H9 (cell line): ENCODE results near the gene SOBP. TPM values are rescaled to one million over a fixed set of nuclear protein-coding genes. Genes with fewer than 3 reads are reported as not detected.

Source experiments
- DNase-seq: peaks from one replicate; pipeline ENCODE4 v3.0.0-alpha.2; 2017
- H2AFZ ChIP-seq: one replicate; pipeline ENCODE4 v1.6.1; 2013; ENCODE audit warnings: mild to moderate bottlenecking, low read length, control low read depth, moderate library complexity
- H2AK5ac ChIP-seq: 2 replicates; pipeline ENCODE4 v1.6.1; 2013; ENCODE audit warnings: low read length, control low read depth, mixed read lengths; ENCODE audit not compliant: insufficient read length
- H2BK120ac ChIP-seq: one replicate; pipeline ENCODE4 v1.6.1; 2013; ENCODE audit warnings: low read depth, mild to moderate bottlenecking, low read length, control low read depth, inconsistent platforms; ENCODE audit not compliant: poor library complexity, severe bottlenecking
- H2BK12ac ChIP-seq: 2 replicates; pipeline ENCODE4 v1.6.1; 2013; ENCODE audit warnings: low read length, control low read depth, mixed read lengths, low read depth; ENCODE audit not compliant: insufficient read length
- H2BK15ac ChIP-seq: 2 replicates; pipeline ENCODE4 v1.6.1; 2013; ENCODE audit warnings: low read depth, low read length, control low read depth
- H2BK20ac ChIP-seq: one replicate; pipeline ENCODE4 v1.6.1; 2013; ENCODE audit warnings: low read depth, mild to moderate bottlenecking, low read length, control low read depth, inconsistent platforms; ENCODE audit not compliant: poor library complexity, severe bottlenecking
- H2BK5ac ChIP-seq: 2 replicates; pipeline ENCODE4 v1.6.1; 2013; ENCODE audit warnings: low read length, control low read depth, mixed read lengths; ENCODE audit not compliant: insufficient read length
- H3K14ac ChIP-seq: 2 replicates; pipeline ENCODE4 v1.6.1; 2013; ENCODE audit warnings: low read length, control low read depth; ENCODE audit not compliant: insufficient read depth
- H3K18ac ChIP-seq: 2 replicates; pipeline ENCODE4 v1.6.1; 2013; ENCODE audit warnings: low read depth, mild to moderate bottlenecking, mixed read lengths, low read length, control low read depth; ENCODE audit not compliant: insufficient read length
- H3K23ac ChIP-seq: 2 replicates; pipeline ENCODE4 v1.6.1; 2013; ENCODE audit warnings: low read length, control low read depth, mixed read lengths, low read depth; ENCODE audit not compliant: insufficient read length
- H3K23me2 ChIP-seq: 2 replicates; pipeline ENCODE4 v1.6.1; 2013; ENCODE audit warnings: low read depth, mild to moderate bottlenecking, mixed read lengths, low read length, control low read depth; ENCODE audit not compliant: insufficient read length, poor library complexity, severe bottlenecking
- H3K27ac ChIP-seq: 2 replicates; pipeline ENCODE4 v1.5.1; 2013; ENCODE audit warnings: low read length, control low read depth, mixed read lengths, low read depth; ENCODE audit not compliant: insufficient read length
- H3K27me3 ChIP-seq: 2 replicates; pipeline ENCODE4 v1.6.1; 2013; ENCODE audit warnings: low read length, control low read depth, inconsistent platforms; ENCODE audit not compliant: insufficient read depth
- H3K4ac ChIP-seq: 2 replicates; pipeline ENCODE4 v1.6.1; 2013; ENCODE audit warnings: low read depth, mild to moderate bottlenecking, control low read depth, inconsistent platforms, low read length, moderate library complexity
- H3K4me1 ChIP-seq: 2 replicates; pipeline ENCODE4 v1.6.1; 2013; ENCODE audit warnings: low read length, control low read depth, inconsistent platforms; ENCODE audit not compliant: insufficient read depth
- H3K4me2 ChIP-seq: 2 replicates; pipeline ENCODE4 v1.6.1; 2013; ENCODE audit warnings: low read length, control low read depth, mixed read lengths; ENCODE audit not compliant: insufficient read length, insufficient read depth
- H3K56ac ChIP-seq: 2 replicates; pipeline ENCODE4 v1.6.1; 2013; ENCODE audit warnings: low read depth, mild to moderate bottlenecking, mixed read lengths, low read length, control low read depth; ENCODE audit not compliant: insufficient read length
- H3K79me1 ChIP-seq: 2 replicates; pipeline ENCODE4 v1.6.1; 2013; ENCODE audit warnings: low read depth, mild to moderate bottlenecking, moderate library complexity, low read length, control low read depth, inconsistent platforms; ENCODE audit not compliant: insufficient read depth, poor library complexity, severe bottlenecking
- H3K79me2 ChIP-seq: 2 replicates; pipeline ENCODE4 v1.6.1; 2013; ENCODE audit warnings: low read length, control low read depth, inconsistent platforms; ENCODE audit not compliant: insufficient read depth
- H3K9ac ChIP-seq: 2 replicates; pipeline ENCODE4 v1.6.1; 2013; ENCODE audit warnings: low read length, control low read depth, mixed read lengths; ENCODE audit not compliant: insufficient read length; ENCODE audit errors: extremely low read depth
- H3K9me3 ChIP-seq: one replicate; pipeline ENCODE4 v1.6.1; 2013; ENCODE audit warnings: low read depth, low read length, inconsistent platforms; ENCODE audit not compliant: control insufficient read depth
- H3T11ph ChIP-seq: one replicate; pipeline ENCODE4 v1.6.1; 2013; ENCODE audit warnings: mild to moderate bottlenecking, low read length, control low read depth, inconsistent platforms
- H4K20me1 ChIP-seq: one replicate; pipeline ENCODE4 v1.6.1; 2013; ENCODE audit not compliant: control insufficient read depth, insufficient read length, insufficient read depth
- H4K5ac ChIP-seq: 2 replicates; pipeline ENCODE4 v1.6.1; 2013; ENCODE audit warnings: low read depth, mild to moderate bottlenecking, mixed read lengths, low read length, control low read depth; ENCODE audit not compliant: insufficient read length
- H4K8ac ChIP-seq: replicated peaks from 2 replicates; pipeline ENCODE4 v1.6.1; 2013; ENCODE audit warnings: low read length, control low read depth, mixed read lengths, low read depth; ENCODE audit not compliant: insufficient read length
- H4K91ac ChIP-seq: 2 replicates; pipeline ENCODE4 v1.6.1; 2013; ENCODE audit warnings: low read depth, mild to moderate bottlenecking, moderate library complexity, mixed read lengths, low read length, control low read depth; ENCODE audit not compliant: insufficient read length
- H3K27ac Mint-ChIP-seq, 3 experiments: 2 replicates in 2 of 3; 3 replicates in 1 of 3; pipeline ENCODE4 v1.8.0; 2020 to 2021; ENCODE audit warnings: mixed read lengths in 3 of 3, mild to moderate bottlenecking in 1 of 3, moderate library complexity in 1 of 3
- H3K27me3 Mint-ChIP-seq: 2 replicates; pipeline ENCODE4 v1.8.0; 2021; ENCODE audit warnings: low read depth, mild to moderate bottlenecking, moderate library complexity, mixed read lengths
- H3K36me3 Mint-ChIP-seq, 3 experiments: 2 replicates in 2 of 3; 3 replicates in 1 of 3; pipeline ENCODE4 v1.8.0; 2020 to 2021; ENCODE audit warnings: low read depth in 3 of 3, mixed read lengths in 3 of 3; ENCODE audit not compliant: insufficient read depth in 1 of 3
- H3K4me1 Mint-ChIP-seq, 2 experiments: 2 replicates each; pipeline ENCODE4 v1.8.0; 2020; ENCODE audit warnings: mixed read lengths in 2 of 2
- H3K4me3 Mint-ChIP-seq, 2 experiments: 2 replicates in 1 of 2; 3 replicates in 1 of 2; pipeline ENCODE4 v1.8.0; 2020 to 2021; ENCODE audit warnings: mild to moderate bottlenecking in 2 of 2, mixed read lengths in 2 of 2, moderate library complexity in 1 of 2
- H3K9me3 Mint-ChIP-seq, 2 experiments: 2 replicates in 1 of 2; 3 replicates in 1 of 2; pipeline ENCODE4 v1.8.0; 2020; ENCODE audit warnings: mild to moderate bottlenecking in 2 of 2, mixed read lengths in 2 of 2, moderate library complexity in 1 of 2
- CTCF ChIP-seq: fragments of 200-600 bp; sonication (generic); conservative IDR thresholded peaks from 3 replicates; pipeline ENCODE4 v1.8.0; 2021; ENCODE audit warnings: antibody characterized with exemption, mild to moderate bottlenecking
- WGBS: extraction: QIAGEN DNeasy Blood & Tissue Kit; methylation state at CpG from one replicate; pipeline ENCODE4 v1.1.7; 2013; ENCODE audit warnings: missing lambda C conversion rate, low lambda C conversion rate, mixed read lengths; ENCODE audit not compliant: insufficient read length; ENCODE audit errors: extremely low coverage; 5-methylcytosine and 5-hydroxymethylcytosine counted together
- total RNA-seq: library from RNA; stranded (reverse); gene quantifications from 2 replicates; pipeline ENCODE4 v1.2.1, GENCODE V29; 2021

SOBP gene
- total RNA-seq, 1 experiment from 2014 or later: 4.3 TPM

GRCh38 chr6:107620732-107621131, 130.8 kb downstream of the SOBP start:
- no peaks in the 10 kb centered on the region for H3K23me2 ChIP-seq
- no peaks in the 10 kb centered on the region for H3K79me1 ChIP-seq
- H3K9me3 ChIP-seq: no peaks in the 10 kb centered on the region
- Mint-ChIP-seq H3K9me3 (no peaks in the 10 kb centered on the region), H3K27ac (no peak overlapping the region; a peak in 3 of 7 replicates), H3K4me1 (peaks cover 56 to 60% of the 10 kb centered on the region in 2 experiments), H3K4me3 (no peak overlapping the region; a peak in 1 of 5 replicates), H3K36me3 (no peaks in the 10 kb centered on the region), H3K27me3 (no peaks in the 10 kb centered on the region)
- H4K20me1 ChIP-seq: no peaks in the 10 kb centered on the region
- no peak overlapping the region for H3K27ac ChIP-seq
- H2BK20ac ChIP-seq: no peak overlapping the region
- H2BK5ac ChIP-seq: no peak overlapping the region
- no peak overlapping the region for H4K91ac ChIP-seq
- H2BK12ac ChIP-seq: no peak overlapping the region
- H3K4me1 ChIP-seq: peaks cover 32% of the 10 kb centered on the region
- no peaks in the 10 kb centered on the region for H3K79me2 ChIP-seq
- H3K18ac ChIP-seq: no peak overlapping the region
- no peak overlapping the region for H3K23ac ChIP-seq
- WGBS: no CpG with 5 or more reads among the region's 2 CpGs
- no peaks in the 10 kb centered on the region for H3K27me3 ChIP-seq
- H3K14ac ChIP-seq: no peak overlapping the region
- no peak overlapping the region for H3K56ac ChIP-seq
- H3K4ac ChIP-seq: no peak overlapping the region
- no peak overlapping the region for H2BK120ac ChIP-seq
- no peak overlapping the region for H2BK15ac ChIP-seq
- H4K5ac ChIP-seq: no peak overlapping the region
- no peak for TF ChIP-seq CTCF
- H2AFZ ChIP-seq: no peak overlapping the region
- no peak overlapping the region for H3K4me2 ChIP-seq
- no peak overlapping the region for H3K9ac ChIP-seq
- no peak overlapping the region for H3T11ph ChIP-seq
- no peak overlapping the region for H4K8ac ChIP-seq
- DNase-seq: no peak
- H2AK5ac ChIP-seq: no peak overlapping the region
